Thyroid gland (tissue), 4 donors: ENCODE measurements around the gene ZNF396.

Source experiments
- CTCF ChIP-seq, 6 experiments: fragments of 200-600 bp in 3 of 6; fragments of 450-650 bp in 3 of 6; sonication (generic) in 3 of 6; IDR thresholded peaks; one replicate each; pipeline ENCODE4 v1.5.1; 2016 to 2019; ENCODE audit warnings: antibody characterized with exemption in 6 of 6, mild to moderate bottlenecking in 2 of 6, inconsistent platforms in 1 of 6, moderate library complexity in 1 of 6
- POLR2A ChIP-seq, 2 donors: fragments of 450-650 bp; IDR thresholded peaks; one replicate each; pipeline ENCODE4 v1.6.1; 2017; ENCODE audit warnings: antibody characterized with exemption in 2 of 2, mild to moderate bottlenecking in 2 of 2, moderate library complexity in 1 of 2

GRCh38 chr18:35326695-35327387 lies 50.3 kb downstream of the ZNF396 start:
- no peak for TF ChIP-seq POLR2A (IDR thresholded peaks at IDR 0.05)
- no peak for TF ChIP-seq CTCF (IDR thresholded peaks at IDR 0.05)
